Measurements from ENCODE around the gene GKN1.

GRCh38 chr2:68975844-68976243 lies 1.4 kb downstream of the GKN1 start:
- no peak for TF ChIP-seq ZNF423 (tag by site-specific recombination; IDR thresholded peaks at IDR 0.05)
- no peak for TF ChIP-seq ZNF239 (tag by site-specific recombination; IDR thresholded peaks at IDR 0.05)
- TF ChIP-seq SALL2 (tag by site-specific recombination; IDR thresholded peaks at IDR 0.05; ENCODE audit: borderline replicate concordance): no peak
- TF ChIP-seq ELK4 (IDR thresholded peaks at IDR 0.05; ENCODE audit: borderline replicate concordance, low read depth, low read length): no peak
- TF ChIP-seq CTCF (tag by site-specific recombination; IDR thresholded peaks at IDR 0.05): no peak
- TF ChIP-seq ZNF133 (tag by site-specific recombination; IDR thresholded peaks at IDR 0.05): no peak
- no peak for TF ChIP-seq ZNF785 (tag by site-specific recombination; IDR thresholded peaks at IDR 0.05)
- TF ChIP-seq ZNF292 (tag by site-specific recombination; IDR thresholded peaks at IDR 0.05; ENCODE audit: borderline replicate concordance, low read depth): no peak
- TF ChIP-seq ZBTB21 (tag by site-specific recombination; IDR thresholded peaks at IDR 0.05): no peak

Measured in HEK293 (cell line).